ENCODE measurements around the gene KIF5B.

DNA sequence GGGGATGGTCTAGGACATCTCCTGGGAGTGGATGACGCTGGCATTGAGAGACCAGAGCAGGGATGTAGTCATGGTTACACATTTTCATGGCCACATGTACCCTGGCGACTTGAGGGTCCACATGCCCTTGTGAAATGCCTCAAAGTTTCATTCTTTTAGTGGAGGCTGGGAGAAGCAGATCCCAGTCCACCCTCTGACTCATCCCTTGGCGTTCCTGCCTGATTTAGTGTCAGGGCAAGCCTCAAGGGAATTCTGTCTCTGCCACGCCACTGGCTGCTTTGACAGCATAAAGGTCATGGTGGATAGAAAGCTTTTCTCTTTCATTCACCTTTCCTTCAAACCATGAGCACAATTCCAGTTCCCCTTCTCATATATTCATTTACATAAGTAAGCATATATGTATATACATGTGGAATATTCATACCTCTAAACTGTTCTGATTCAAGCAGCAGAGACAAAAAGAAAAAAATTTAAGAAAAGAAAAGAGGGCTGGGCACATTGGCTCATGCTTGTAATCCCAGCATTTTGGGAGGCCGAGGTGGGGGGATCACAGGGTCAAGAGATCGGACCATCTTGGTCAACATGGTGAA, 21.8 kb upstream of the KIF5B start:
- no peak for TF ChIP-seq POLR2A (IDR thresholded peaks at IDR 0.05)
- TF ChIP-seq, protein P1, sequence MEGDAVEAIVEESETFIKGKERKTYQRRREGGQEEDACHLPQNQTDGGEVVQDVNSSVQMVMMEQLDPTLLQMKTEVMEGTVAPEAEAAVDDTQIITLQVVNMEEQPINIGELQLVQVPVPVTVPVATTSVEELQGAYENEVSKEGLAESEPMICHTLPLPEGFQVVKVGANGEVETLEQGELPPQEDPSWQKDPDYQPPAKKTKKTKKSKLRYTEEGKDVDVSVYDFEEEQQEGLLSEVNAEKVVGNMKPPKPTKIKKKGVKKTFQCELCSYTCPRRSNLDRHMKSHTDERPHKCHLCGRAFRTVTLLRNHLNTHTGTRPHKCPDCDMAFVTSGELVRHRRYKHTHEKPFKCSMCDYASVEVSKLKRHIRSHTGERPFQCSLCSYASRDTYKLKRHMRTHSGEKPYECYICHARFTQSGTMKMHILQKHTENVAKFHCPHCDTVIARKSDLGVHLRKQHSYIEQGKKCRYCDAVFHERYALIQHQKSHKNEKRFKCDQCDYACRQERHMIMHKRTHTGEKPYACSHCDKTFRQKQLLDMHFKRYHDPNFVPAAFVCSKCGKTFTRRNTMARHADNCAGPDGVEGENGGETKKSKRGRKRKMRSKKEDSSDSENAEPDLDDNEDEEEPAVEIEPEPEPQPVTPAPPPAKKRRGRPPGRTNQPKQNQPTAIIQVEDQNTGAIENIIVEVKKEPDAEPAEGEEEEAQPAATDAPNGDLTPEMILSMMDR (IDR thresholded peaks at IDR 0.05): no peak
